ENCODE measurements around the gene NTF4.
"Not testable (repeated sequence)": the region's sequence is repeated elsewhere in the genome, so short reads cannot be mapped to it uniquely, and the experiment has no call there.

The NTF4 gene

DNA sequence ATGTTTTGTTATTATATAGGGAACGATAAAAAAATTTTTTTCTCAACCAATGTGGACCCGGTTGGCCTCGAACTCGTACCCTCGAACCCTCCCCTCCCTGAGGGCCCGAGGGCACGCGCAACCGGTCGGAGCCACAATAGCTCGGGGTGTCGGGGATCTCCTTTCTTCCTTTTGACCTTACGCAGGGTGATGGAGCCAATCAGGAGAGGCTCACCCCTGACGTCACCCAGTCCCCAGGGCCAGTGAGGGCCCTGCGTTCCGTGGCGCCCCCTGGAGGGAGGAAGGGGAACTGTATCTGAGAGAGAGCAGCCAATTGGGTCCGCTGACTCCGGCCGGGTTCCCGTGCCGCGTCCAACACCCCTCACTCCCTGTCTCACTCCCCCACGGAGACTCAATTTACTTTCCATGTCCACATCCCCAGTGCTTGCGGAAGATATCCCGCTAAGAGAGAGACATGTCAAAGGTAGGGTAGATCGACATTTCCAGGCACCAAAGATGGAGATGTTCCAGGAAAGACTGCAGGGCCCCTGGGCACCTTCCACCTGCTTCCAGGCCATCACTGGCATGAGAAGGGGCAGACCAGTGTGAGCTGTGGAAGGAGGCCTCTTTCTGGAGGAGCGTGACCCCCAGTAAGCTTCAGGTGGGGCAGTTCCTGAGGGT lies 32.8 kb downstream of the NTF4 start, which contains the start of gene CGB2:
TSS of gene CGB2 (plus strand) at position 249 of the 660 bp plus-strand sequence. CDS start at position 455, 206 bp downstream.
- H3K4me3 ChIP-seq (ENCODE audit: low read depth, low read length, poor library complexity, severe bottlenecking); H2AFZ ChIP-seq (ENCODE audit: low read length); H3K36me3 ChIP-seq (ENCODE audit: insufficient read depth, low read length); H4K20me1 ChIP-seq (ENCODE audit: insufficient read depth, low read length); H3K9ac ChIP-seq (ENCODE audit: low read length); H3F3A ChIP-seq (ENCODE audit: insufficient read depth, low read length); H3K27ac ChIP-seq (ENCODE audit: low read depth, low read length, poor library complexity, severe bottlenecking); H3K4me1 ChIP-seq (ENCODE audit: insufficient read depth, low read length, severe bottlenecking); H3K4me2 ChIP-seq (ENCODE audit: low read length); H3K9me3 ChIP-seq (ENCODE audit: low read length); H3K27me3 ChIP-seq (ENCODE audit: insufficient read depth, low read length); H3K79me2 ChIP-seq (ENCODE audit: insufficient read depth, low read length); H3K9me2 ChIP-seq (ENCODE audit: low read depth, low read length): not testable (repeated sequence)
- TF ChIP-seq, protein P1, sequence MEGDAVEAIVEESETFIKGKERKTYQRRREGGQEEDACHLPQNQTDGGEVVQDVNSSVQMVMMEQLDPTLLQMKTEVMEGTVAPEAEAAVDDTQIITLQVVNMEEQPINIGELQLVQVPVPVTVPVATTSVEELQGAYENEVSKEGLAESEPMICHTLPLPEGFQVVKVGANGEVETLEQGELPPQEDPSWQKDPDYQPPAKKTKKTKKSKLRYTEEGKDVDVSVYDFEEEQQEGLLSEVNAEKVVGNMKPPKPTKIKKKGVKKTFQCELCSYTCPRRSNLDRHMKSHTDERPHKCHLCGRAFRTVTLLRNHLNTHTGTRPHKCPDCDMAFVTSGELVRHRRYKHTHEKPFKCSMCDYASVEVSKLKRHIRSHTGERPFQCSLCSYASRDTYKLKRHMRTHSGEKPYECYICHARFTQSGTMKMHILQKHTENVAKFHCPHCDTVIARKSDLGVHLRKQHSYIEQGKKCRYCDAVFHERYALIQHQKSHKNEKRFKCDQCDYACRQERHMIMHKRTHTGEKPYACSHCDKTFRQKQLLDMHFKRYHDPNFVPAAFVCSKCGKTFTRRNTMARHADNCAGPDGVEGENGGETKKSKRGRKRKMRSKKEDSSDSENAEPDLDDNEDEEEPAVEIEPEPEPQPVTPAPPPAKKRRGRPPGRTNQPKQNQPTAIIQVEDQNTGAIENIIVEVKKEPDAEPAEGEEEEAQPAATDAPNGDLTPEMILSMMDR (IDR thresholded peaks at IDR 0.05; ENCODE audit: low read length): peak; percentile 46; the same call in 1 of the 2 replicates

DNA sequence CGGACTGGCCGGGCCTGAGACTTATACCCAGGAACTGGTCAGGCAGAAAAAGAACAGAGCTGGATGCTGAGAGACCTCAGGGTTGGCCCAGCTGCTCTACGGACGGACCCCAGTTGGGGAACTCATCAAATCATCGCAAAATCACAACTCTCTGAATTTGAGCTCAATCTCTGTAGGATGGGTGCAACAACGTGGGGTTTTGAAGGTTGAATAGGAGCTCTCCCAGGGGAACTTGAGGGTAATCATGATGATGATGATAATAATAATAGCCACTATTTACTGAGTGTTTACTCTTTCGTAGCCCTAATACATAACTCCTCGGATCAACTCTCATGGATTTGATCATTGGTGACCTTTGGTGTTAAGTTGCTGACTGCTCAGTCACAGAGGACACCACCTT lies 34.3 kb downstream of the NTF4 start:
- not testable (repeated sequence) for H3K79me2 ChIP-seq (ENCODE audit: insufficient read depth, low read length); H2AFZ ChIP-seq (ENCODE audit: low read length)

DNA sequence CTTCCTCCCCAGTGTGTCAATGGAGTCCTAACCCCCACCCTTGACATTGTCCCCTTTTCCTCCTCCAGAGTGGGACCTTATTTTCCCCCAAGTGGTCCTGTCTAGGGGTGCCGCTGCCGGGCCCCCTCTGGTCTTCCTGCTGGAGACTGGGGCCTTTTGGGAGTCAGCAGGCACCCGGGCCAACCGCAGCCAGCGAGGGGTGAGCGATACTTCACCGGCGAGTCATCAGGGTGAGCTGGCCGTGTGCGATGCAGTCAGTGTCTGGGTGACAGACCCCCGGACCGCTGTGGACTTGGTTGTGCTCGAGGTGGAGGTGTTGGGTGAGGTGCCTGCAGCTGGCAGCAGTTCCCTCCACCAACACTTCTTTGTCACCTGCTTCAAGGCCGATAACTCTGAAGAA lies 34.9 kb downstream of the NTF4 start:
- H3F3A ChIP-seq (ENCODE audit: insufficient read depth, low read length); H3K4me2 ChIP-seq (ENCODE audit: low read length); H3K9me3 ChIP-seq (ENCODE audit: low read length); H3K27ac ChIP-seq (ENCODE audit: low read depth, low read length, poor library complexity, severe bottlenecking); H2AFZ ChIP-seq (ENCODE audit: low read length); H3K9ac ChIP-seq (ENCODE audit: low read length); H3K79me2 ChIP-seq (ENCODE audit: insufficient read depth, low read length); H3K4me3 ChIP-seq (ENCODE audit: low read depth, low read length, poor library complexity, severe bottlenecking); H3K9me2 ChIP-seq (ENCODE audit: low read depth, low read length); H3K36me3 ChIP-seq (ENCODE audit: insufficient read depth, low read length); H3K27me3 ChIP-seq (ENCODE audit: insufficient read depth, low read length); H4K20me1 ChIP-seq (ENCODE audit: insufficient read depth, low read length); H3K4me1 ChIP-seq (ENCODE audit: insufficient read depth, low read length, severe bottlenecking): not testable (repeated sequence)

More for the DNA sequence above, 34.3 kb downstream of the NTF4 start:
- not testable (repeated sequence) for H3K36me3 ChIP-seq (ENCODE audit: insufficient read depth, low read length); H3K4me1 ChIP-seq (ENCODE audit: insufficient read depth, low read length, severe bottlenecking); H3K4me3 ChIP-seq (ENCODE audit: low read depth, low read length, poor library complexity, severe bottlenecking); H3K27me3 ChIP-seq (ENCODE audit: insufficient read depth, low read length); H3K27ac ChIP-seq (ENCODE audit: low read depth, low read length, poor library complexity, severe bottlenecking); H3K9me2 ChIP-seq (ENCODE audit: low read depth, low read length); H3F3A ChIP-seq (ENCODE audit: insufficient read depth, low read length); H3K9ac ChIP-seq (ENCODE audit: low read length); H4K20me1 ChIP-seq (ENCODE audit: insufficient read depth, low read length); H3K4me2 ChIP-seq (ENCODE audit: low read length); H3K9me3 ChIP-seq (ENCODE audit: low read length)

DNA sequence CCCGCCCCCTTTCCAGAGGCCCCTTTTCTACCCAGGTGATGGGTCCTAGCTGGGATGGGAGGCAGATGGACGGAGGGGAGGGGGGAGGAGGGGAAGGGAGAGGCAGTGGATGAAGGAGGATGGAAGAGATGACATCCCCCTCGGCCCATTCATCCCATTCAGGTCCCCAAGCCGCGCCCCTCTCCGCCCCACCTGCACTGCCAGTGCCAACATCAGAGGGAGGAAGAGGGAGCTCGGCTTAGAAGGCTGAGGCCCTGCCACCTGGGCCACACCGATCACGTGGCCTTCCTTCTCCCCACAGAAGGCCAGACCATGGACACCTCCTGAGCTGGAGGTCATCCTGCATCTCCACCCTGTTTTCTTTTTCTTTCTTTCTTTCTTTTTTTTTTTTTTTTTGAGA lies 35.9 kb downstream of the NTF4 start:
- H2AFZ ChIP-seq (ENCODE audit: low read length); H3K79me2 ChIP-seq (ENCODE audit: insufficient read depth, low read length); H3K9me2 ChIP-seq (ENCODE audit: low read depth, low read length): not testable (repeated sequence)

DNA sequence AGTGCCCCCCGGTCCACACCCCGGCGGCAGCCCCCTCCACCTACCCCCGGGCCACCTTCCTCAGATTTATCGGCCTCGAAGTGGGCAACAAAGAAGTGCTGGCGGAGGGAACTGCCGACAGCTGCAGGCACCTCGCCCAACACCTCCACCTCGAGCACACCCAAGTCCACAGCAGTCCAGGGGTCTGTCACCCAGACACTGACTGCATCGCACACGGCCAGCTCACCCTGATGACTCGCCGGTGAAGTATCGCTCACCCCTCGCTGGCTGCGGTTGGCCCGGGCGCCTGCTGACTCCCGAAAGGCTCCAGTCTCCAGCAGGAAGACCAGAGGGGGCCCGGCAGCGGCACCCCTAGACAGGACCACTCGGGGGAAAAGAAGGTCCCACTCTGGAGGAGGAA lies 39.0 kb downstream of the NTF4 start:
- not testable (repeated sequence) for H3K79me2 ChIP-seq (ENCODE audit: insufficient read depth, low read length); H3K9ac ChIP-seq (ENCODE audit: low read length)

More for the DNA sequence above, 35.9 kb downstream of the NTF4 start:
- H3K27me3 ChIP-seq (ENCODE audit: insufficient read depth, low read length); H3K9me3 ChIP-seq (ENCODE audit: low read length); H3K4me3 ChIP-seq (ENCODE audit: low read depth, low read length, poor library complexity, severe bottlenecking); H3F3A ChIP-seq (ENCODE audit: insufficient read depth, low read length); H4K20me1 ChIP-seq (ENCODE audit: insufficient read depth, low read length); H3K27ac ChIP-seq (ENCODE audit: low read depth, low read length, poor library complexity, severe bottlenecking); H3K4me1 ChIP-seq (ENCODE audit: insufficient read depth, low read length, severe bottlenecking); H3K9ac ChIP-seq (ENCODE audit: low read length); H3K4me2 ChIP-seq (ENCODE audit: low read length); H3K36me3 ChIP-seq (ENCODE audit: insufficient read depth, low read length): not testable (repeated sequence)

DNA sequence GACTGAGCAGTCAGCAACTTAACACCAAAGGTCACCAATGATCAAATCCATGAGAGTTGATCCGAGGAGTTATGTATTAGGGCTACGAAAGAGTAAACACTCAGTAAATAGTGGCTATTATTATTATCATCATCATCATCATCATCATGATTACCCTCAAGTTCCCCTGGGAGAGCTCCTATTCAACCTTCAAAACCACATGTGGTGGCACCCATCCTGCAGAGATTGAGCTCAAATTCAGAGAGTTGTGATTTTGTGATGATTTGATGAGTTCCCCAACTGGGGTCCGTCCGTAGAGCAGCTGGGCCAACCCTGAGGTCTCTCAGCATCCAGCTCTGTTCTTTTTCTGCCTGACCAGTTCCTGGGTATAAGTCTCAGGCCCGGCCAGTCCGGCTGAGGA lies 39.5 kb downstream of the NTF4 start:
- not testable (repeated sequence) for H3K9me2 ChIP-seq (ENCODE audit: low read depth, low read length); H3K27me3 ChIP-seq (ENCODE audit: insufficient read depth, low read length); H3F3A ChIP-seq (ENCODE audit: insufficient read depth, low read length); H3K36me3 ChIP-seq (ENCODE audit: insufficient read depth, low read length); H3K4me3 ChIP-seq (ENCODE audit: low read depth, low read length, poor library complexity, severe bottlenecking); H3K9ac ChIP-seq (ENCODE audit: low read length); H3K4me2 ChIP-seq (ENCODE audit: low read length); H3K27ac ChIP-seq (ENCODE audit: low read depth, low read length, poor library complexity, severe bottlenecking); H4K20me1 ChIP-seq (ENCODE audit: insufficient read depth, low read length); H2AFZ ChIP-seq (ENCODE audit: low read length); H3K9me3 ChIP-seq (ENCODE audit: low read length); H3K79me2 ChIP-seq (ENCODE audit: insufficient read depth, low read length)
- peaks cover 15% of the 10 kb centered on the region for H3K4me1 ChIP-seq (ENCODE audit: insufficient read depth, low read length, severe bottlenecking)

More for the DNA sequence above, 39.0 kb downstream of the NTF4 start:
- not testable (repeated sequence) for H4K20me1 ChIP-seq (ENCODE audit: insufficient read depth, low read length); H3K4me2 ChIP-seq (ENCODE audit: low read length); H3K27ac ChIP-seq (ENCODE audit: low read depth, low read length, poor library complexity, severe bottlenecking); H3K4me3 ChIP-seq (ENCODE audit: low read depth, low read length, poor library complexity, severe bottlenecking); H3K9me2 ChIP-seq (ENCODE audit: low read depth, low read length); H3F3A ChIP-seq (ENCODE audit: insufficient read depth, low read length); H2AFZ ChIP-seq (ENCODE audit: low read length); H3K36me3 ChIP-seq (ENCODE audit: insufficient read depth, low read length); H3K27me3 ChIP-seq (ENCODE audit: insufficient read depth, low read length); H3K9me3 ChIP-seq (ENCODE audit: low read length)
- peaks cover 10% of the 10 kb centered on the region for H3K4me1 ChIP-seq (ENCODE audit: insufficient read depth, low read length, severe bottlenecking)

DNA sequence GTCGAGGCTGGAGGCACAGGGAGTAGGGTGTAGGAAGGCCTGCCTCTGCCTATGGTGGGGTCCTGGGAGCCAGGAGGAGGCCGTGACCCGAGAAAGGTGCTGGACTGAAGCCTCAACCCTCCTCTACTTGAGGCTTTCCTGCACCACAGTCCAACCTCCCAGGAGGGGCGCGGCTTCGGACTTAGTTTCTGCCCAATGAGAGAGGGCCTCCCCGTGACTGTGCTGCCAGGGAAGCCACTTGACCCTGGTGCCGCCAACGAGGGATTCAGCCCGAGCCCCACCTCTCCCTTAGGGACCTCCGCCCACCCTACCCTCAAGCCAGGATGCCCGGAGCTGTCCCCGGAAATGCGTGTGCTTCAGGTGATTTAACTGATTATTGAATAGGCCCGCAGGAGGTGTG lies 40.4 kb downstream of the NTF4 start, which contains the start of gene CGB3:
TSS of gene CGB3 (minus strand) at position 101 of the 400 bp plus-strand sequence. CDS start 362 bp downstream, outside the sequence.
- H3K27ac ChIP-seq (ENCODE audit: low read depth, low read length, poor library complexity, severe bottlenecking); H3K4me3 ChIP-seq (ENCODE audit: low read depth, low read length, poor library complexity, severe bottlenecking); H3K9me2 ChIP-seq (ENCODE audit: low read depth, low read length); H3K36me3 ChIP-seq (ENCODE audit: insufficient read depth, low read length); H3K79me2 ChIP-seq (ENCODE audit: insufficient read depth, low read length); H3K4me2 ChIP-seq (ENCODE audit: low read length); H2AFZ ChIP-seq (ENCODE audit: low read length); H3F3A ChIP-seq (ENCODE audit: insufficient read depth, low read length); H4K20me1 ChIP-seq (ENCODE audit: insufficient read depth, low read length); H3K9ac ChIP-seq (ENCODE audit: low read length); H3K27me3 ChIP-seq (ENCODE audit: insufficient read depth, low read length); H3K9me3 ChIP-seq (ENCODE audit: low read length): not testable (repeated sequence)
- H3K4me1 ChIP-seq (ENCODE audit: insufficient read depth, low read length, severe bottlenecking): peaks cover 24% of the 10 kb centered on the region
